Breast epithelium (tissue), 3 donors: ENCODE measurements around the gene ACAA2.

Source experiments
- CTCF ChIP-seq, 3 donors: fragments of 450-650 bp; IDR thresholded peaks; one replicate each; pipeline ENCODE4 v1.5.1; 2016 to 2017; ENCODE audit warnings: antibody characterized with exemption in 3 of 3, mild to moderate bottlenecking in 3 of 3, moderate library complexity in 3 of 3
- POLR2A ChIP-seq: fragments of 450-650 bp; IDR thresholded peaks from one replicate; pipeline ENCODE4 v1.6.1; 2016; ENCODE audit warnings: antibody characterized with exemption, mild to moderate bottlenecking, moderate library complexity
- POLR2AphosphoS5 ChIP-seq, 3 donors: sonication (generic); formaldehyde crosslinking; IDR thresholded peaks; one replicate each; pipeline ENCODE4 v1.6.1; 2017; ENCODE audit warnings: antibody characterized with exemption in 3 of 3

GRCh38 chr18:49835405-49835804 lies 22.1 kb upstream of the ACAA2 start:
- no peak for TF ChIP-seq CTCF (IDR thresholded peaks at IDR 0.05)
- no peak for TF ChIP-seq POLR2AphosphoS5 (IDR thresholded peaks at IDR 0.05)
- TF ChIP-seq POLR2A = no peak
